NCI-H1417 treated with DMSO at 0.1 percent for 48 hours (cell line): ENCODE measurements around the gene CCDC6.
"Not testable (repeated sequence)": the region's sequence is repeated elsewhere in the genome, so short reads cannot be mapped to it uniquely, and the experiment has no call there.

ENCODE experiments used
- DNase-seq: peaks from one replicate; lab custom pipeline; 2025; lab: John Stamatoyannopoulos, UW

CCDC6 gene

DNA sequence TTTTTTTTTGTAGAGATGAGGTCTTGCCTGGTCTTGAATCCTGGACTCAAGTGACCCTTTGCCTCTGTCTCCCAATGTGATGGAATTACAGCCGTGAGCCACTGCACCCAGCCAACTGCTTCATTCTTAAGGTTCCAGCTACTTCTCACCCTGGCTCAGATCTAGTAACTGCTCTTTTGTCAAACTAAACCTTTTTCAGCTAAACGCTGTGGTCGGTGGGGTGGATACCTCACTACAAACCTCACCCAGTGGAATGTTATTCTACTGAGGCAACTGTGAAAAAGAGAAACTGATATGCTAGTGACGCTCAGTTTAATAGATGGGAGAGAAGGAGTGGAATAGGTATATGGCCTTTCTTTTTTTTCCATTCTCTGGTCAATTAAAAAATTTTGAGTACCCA is 151.4 kb downstream of the CCDC6 start:
- no peak for DNase-seq

DNA sequence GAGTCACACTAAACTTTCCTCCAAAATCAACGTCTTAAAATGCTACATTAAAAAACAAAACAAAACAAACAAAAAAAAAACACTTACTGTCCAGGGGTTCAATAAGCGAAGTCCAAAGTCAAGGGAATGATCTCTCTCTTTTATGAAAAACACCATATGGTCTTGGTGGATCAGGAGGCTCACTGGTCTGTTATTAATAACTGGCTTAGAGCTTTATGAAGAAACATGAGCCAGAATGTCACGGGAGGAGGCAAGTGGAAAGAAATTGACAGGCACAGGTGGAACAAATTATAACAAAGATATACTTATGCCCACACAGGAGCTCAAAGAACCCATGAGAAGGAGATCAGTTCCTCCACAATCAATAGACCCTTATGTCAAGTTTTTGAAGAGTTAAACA is 153.1 kb downstream of the CCDC6 start, which contains the start of gene MRLN:
TSS of gene MRLN (minus strand) at position 189 of the 400 bp plus-strand sequence.
- no peak for DNase-seq

DNA sequence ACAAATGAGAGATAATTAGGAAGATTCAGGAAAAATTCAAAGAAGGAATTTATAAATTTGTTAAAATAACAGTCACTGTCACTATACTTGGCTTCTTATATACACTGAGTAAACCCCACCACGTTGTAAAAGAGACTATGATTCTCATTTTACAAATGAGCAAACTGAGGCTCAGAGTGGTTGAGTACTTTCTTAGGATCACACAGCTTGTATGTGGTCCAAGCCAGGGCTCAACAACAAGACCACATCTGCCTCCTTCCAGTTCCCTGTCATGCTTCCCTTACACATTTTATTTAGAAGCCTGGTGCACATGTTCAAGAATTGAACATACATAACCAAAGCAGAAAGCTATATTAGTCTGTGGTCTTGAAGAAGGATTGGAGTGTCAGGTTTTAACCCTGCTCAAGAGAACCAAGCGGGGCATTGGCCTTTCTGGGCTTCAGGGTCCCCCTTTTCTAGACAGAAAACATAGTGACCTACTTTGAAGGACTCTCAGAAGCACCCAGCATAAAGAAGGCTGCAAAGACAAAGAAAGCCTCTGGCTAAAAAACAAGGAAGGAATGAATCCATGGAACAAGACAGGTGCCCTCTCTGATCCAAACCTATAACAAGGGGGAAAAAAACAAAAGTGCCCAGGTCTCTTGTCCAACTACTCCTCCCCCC is 153.9 kb downstream of the CCDC6 start:
- no peak for DNase-seq

DNA sequence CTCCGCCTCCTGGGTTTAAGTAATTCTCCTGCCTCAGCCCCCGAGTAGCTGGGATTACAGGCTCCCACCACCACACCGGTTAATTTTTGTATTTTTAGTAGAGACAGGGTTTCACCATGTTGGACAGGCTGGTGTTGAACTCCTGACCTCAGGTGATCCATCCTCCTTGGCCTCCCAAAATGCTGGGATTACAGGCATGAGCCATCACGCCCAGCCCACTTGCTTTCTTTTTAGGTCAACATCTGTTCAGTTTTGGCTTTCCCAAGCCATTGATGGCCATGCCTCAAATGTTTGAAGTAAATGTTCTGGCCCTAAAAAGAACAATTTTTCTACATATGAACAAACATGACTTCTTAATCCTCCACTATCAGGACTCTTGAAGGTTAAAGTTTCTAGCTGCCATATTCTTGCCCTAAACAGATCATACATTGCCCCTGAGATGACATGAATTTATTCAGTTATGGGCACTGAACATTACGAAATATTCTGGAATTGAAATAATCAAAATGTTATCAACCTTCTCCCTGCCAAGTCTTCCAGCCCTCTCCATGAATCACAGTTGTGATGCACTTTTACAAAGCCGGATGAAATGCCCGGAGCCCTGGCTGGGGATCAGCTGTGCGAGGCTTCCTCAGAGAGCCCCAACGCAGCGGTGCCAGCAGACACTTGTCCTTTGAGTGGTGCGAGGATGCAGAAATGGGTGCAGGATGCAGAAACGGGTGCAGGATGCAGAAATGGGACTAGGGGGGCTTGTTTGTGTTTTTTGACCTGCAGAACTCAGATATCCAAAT is 156.0 kb downstream of the CCDC6 start:
- DNase-seq = no peak

DNA sequence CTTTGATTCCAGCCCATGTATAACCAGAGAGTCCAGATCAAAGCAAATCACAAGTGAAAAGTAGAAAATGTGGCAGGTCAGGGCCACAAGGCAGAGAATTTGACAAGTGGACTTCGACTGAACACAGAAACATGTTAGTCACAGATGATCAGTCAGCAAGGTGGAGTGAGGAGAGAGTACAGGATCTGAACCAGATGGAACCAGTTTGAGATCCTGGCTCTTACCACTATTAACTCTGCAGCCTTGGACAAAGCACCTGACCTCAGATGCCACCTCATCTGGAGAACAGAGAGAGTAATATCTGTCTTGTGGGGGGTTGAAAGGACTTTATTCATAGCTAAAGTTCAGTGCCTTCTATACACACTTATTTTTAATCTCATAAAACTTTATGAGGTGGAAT is 157.5 kb downstream of the CCDC6 start:
- no peak for DNase-seq

DNA sequence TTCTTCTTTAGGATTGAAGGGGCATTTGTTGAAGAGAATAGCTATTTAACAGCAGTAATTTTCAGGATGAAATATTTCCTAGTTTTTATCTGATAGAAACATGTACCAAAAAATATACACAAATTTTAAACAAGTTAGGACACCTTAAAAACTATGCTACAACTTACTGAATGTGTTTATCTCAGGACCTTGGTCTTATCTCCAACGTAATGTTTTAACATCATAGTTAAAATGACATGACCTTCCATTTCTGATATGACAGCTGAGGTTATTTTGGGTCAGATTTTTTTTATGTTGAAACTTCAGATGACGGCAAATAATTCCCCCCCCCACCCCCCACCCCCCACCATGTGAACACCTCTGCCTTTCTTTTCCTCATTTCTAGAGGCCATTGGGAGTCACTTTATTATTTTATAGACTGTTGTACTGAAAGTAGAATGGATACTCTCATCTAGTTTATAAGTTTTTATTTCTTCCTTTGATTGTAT is 161.1 kb downstream of the CCDC6 start:
- no peak for DNase-seq

DNA sequence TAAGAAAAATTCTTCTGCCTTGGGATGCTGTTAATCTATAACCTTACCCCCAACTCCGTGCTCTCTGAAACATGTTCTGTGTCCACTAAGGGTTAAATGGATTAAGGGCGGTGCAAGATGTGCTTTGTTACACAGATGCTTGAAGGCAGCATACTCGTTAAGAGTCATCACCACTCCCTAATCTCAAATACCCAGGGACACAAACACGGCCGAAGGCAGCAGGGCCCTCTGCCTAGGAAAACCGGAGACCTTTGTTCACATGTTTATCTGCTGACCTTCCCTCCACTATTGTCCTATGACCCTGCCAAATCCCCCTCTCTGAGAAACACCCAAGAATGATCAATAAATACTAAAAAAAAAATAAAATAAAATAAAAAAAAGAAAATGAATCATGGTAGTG is 161.6 kb downstream of the CCDC6 start:
- DNase-seq = not testable (repeated sequence)

DNA sequence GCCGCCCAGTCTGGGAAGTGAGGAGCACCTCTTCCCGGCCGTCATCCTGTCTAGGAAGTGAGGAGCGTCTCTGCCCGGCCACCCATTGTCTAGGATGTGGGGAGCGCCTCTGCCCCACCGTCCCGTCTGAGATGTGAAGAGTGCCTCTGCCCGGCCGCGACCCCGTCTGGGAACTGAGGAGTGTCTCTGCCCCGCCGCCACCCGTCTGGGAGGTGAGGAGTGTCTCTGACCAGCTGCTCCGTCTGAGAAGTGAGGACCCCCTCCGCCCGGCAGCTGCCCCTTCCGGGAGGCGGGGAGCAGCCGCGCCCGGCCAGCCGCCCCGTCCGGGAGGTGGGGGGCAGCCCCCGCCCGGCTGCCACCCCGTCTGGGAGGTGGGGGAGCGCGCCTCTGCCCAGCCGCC is 162.2 kb downstream of the CCDC6 start:
- not testable (repeated sequence) for DNase-seq

DNA sequence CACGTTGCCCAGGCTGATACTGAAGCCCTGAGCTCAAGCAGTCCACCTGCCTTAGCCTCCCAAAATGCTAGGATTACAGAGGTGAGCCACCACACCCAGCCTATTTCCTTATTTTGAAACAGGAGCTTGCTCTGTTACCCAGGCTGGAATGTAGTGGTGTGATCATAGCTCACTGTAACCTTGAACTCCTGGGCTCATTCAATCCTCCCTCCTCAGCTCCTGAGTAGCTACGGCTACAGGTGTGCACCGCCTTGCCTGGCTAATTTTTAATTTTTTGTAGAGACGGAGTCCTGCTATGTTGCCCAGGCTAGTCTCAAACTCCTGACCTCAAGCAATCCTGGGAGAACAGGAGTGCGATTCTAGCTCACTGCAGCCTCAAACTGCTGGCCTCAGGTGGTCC is 164.8 kb downstream of the CCDC6 start:
- no peak for DNase-seq

DNA sequence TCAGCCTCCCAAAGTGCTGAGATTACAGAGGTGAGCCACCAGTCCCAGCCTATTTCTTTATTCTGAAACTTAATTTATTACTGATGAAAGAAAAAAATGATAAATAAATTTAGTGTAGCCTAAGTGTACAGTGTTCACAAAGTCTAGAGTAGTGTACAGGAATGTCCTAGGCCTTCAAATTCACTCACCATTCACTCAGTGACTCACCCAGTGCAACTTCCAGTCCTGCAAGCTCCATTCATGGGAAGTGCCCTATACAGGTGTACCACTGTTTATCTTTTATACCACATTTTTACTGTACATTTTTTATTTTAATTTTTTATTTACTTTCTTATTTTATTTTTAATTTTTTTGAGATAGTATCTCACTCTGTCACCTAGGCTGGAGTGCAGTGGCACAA is 165.3 kb downstream of the CCDC6 start:
- no peak for DNase-seq
